GM21737 (cell line): Measurements from ENCODE around the gene ZNF511.
A peak's percentile ranks its signal among the peaks of the same experiment; 100 is the strongest.

Experiments used
- ATAC-seq: cut with Tn5 transposase; IDR thresholded peaks from one replicate; pipeline ENCODE4 v1.9.1; 2021; ENCODE audit warnings: mild to moderate bottlenecking, moderate library complexity; ENCODE audit not compliant: unreplicated experiment

The ZNF511 gene

GRCh38 chr10:133351408-133352318 lies 42.9 kb downstream of the ZNF511 start:
- no peak for ATAC-seq

- no peak for ATAC-seq
Observed at GRCh38 chr10:133353202-133353959, 44.7 kb downstream of the ZNF511 start.

GRCh38 chr10:133353988-133354605 lies 45.4 kb downstream of the ZNF511 start:
- ATAC-seq, result no peak

- no peak for ATAC-seq
Observed at GRCh38 chr10:133354672-133355240, 46.0 kb downstream of the ZNF511 start.

GRCh38 chr10:133355266-133355665 lies 46.6 kb downstream of the ZNF511 start:
- ATAC-seq, result no peak

- ATAC-seq, result no peak
Observed at GRCh38 chr10:133355991-133356390, 47.3 kb downstream of the ZNF511 start.

GRCh38 chr10:133356549-133357284 lies 48.0 kb downstream of the ZNF511 start:
- no peak for ATAC-seq

GRCh38 chr10:133357285-133358161 lies 48.8 kb downstream of the ZNF511 start, which contains the start of gene FUOM:
Gene FUOM, minus strand, starts transcription at chr10:133358019. Its CDS starts 12 bp downstream, at chr10:133358007.
- ATAC-seq, result peak; percentile 63

GRCh38 chr10:133358162-133358924 lies 49.6 kb downstream of the ZNF511 start:
- no peak for ATAC-seq

- ATAC-seq, result no peak
Observed at GRCh38 chr10:133358925-133359310, 50.2 kb downstream of the ZNF511 start.

GRCh38 chr10:133359554-133359971 lies 50.8 kb downstream of the ZNF511 start:
- ATAC-seq, result no peak

GRCh38 chr10:133359972-133360610 lies 51.4 kb downstream of the ZNF511 start:
- no peak for ATAC-seq

- no peak for ATAC-seq
Observed at GRCh38 chr10:133361227-133361626, 52.5 kb downstream of the ZNF511 start.

GRCh38 chr10:133361773-133362441 lies 53.2 kb downstream of the ZNF511 start:
- no peak for ATAC-seq
